ENCODE measurements around the gene VAT1.
"Not testable (repeated sequence)": the region's sequence is repeated elsewhere in the genome, so short reads cannot be mapped to it uniquely, and the experiment has no call there.

Gene VAT1

GRCh38 chr17:43006639-43007551 is 15.3 kb downstream of the VAT1 start, which contains the start of gene IFI35:
IFI35 (plus strand) TSS chr17:43006784; CDS start chr17:43006948, 164 bp downstream.
- peak; percentile 79 to 90 for DNase-seq

GRCh38 chr17:43003542-43004172 is 18.5 kb downstream of the VAT1 start:
- no peak for DNase-seq

GRCh38 chr17:43000894-43001293 is 21.3 kb downstream of the VAT1 start:
- DNase-seq: not testable (repeated sequence)

GRCh38 chr17:42999003-42999525 is 23.1 kb downstream of the VAT1 start:
- no peak for DNase-seq

GRCh38 chr17:42997984-42998938 is 23.9 kb downstream of the VAT1 start, which contains the start of gene RPL27:
RPL27 (plus strand) TSS chr17:42998419; CDS start chr17:42998751, 332 bp downstream.
- DNase-seq: peak; percentile 89 to 98

GRCh38 chr17:42997390-42997983 is 24.7 kb downstream of the VAT1 start:
- DNase-seq: no peak

GRCh38 chr17:42993913-42994312 is 28.3 kb downstream of the VAT1 start:
- DNase-seq: not testable (repeated sequence)

- no peak for DNase-seq
Observed at GRCh38 chr17:42992872-42993271, 29.3 kb downstream of the VAT1 start.

GRCh38 chr17:42991471-42991870 is 30.7 kb downstream of the VAT1 start:
- DNase-seq: no peak

GRCh38 chr17:42989726-42990652 is 32.2 kb downstream of the VAT1 start:
- no peak for DNase-seq

- no peak for DNase-seq
Observed at GRCh38 chr17:42989141-42989540, 33.0 kb downstream of the VAT1 start.

GRCh38 chr17:42985225-42985624 is 37.0 kb downstream of the VAT1 start:
- DNase-seq: no peak

GRCh38 chr17:42982266-42982665 is 39.9 kb downstream of the VAT1 start:
- no peak for DNase-seq

- DNase-seq: peak; percentile 56 to 69
Observed at GRCh38 chr17:42980766-42981397, 41.3 kb downstream of the VAT1 start.

GRCh38 chr17:42980274-42980765 is 41.9 kb downstream of the VAT1 start, which contains the start of gene RUNDC1:
RUNDC1 (plus strand) TSS chr17:42980565; CDS start chr17:42980577, 12 bp downstream.
- DNase-seq: peak; percentile 92

GRCh38 chr17:42979511-42980273 is 42.5 kb downstream of the VAT1 start, which contains the start of gene PTGES3L:
PTGES3L (minus strand) TSS chr17:42980080; CDS start chr17:42980053, 27 bp downstream.
- DNase-seq: no peak

- not testable (repeated sequence) for DNase-seq
Observed at GRCh38 chr17:42975701-42976100, 46.5 kb downstream of the VAT1 start.

- no peak for DNase-seq
Observed at GRCh38 chr17:42975265-42975664, 46.9 kb downstream of the VAT1 start.

- not testable (repeated sequence) for DNase-seq
Observed at GRCh38 chr17:42973323-42973722, 48.9 kb downstream of the VAT1 start.

Measured in stimulated activated CD4-positive, alpha-beta T cell treated with anti-CD3 and anti-CD28 coated beads, Interleukin-4, amount 100 ng/mL, for 4 hours (primary cell).